Adrenal gland (tissue), 5 donors: Measurements from ENCODE around the gene GPNMB.

Experiments used
- POLR2A ChIP-seq, 2 donors: fragments of 450-650 bp; IDR thresholded peaks; one replicate each; pipeline ENCODE4 v1.6.1; 2017; ENCODE audit warnings: antibody characterized with exemption in 2 of 2, mild to moderate bottlenecking in 2 of 2, moderate library complexity in 1 of 2
- TF ChIP-seq, protein P1 (sequence below), 6 experiments: fragments of 450-650 bp in 4 of 6; fragments of 200-600 bp in 2 of 6; sonication (generic) in 1 of 6; IDR thresholded peaks; 1 replicate in 5 of 6; 2 replicates in 1 of 6; pipeline versions ENCODE4 v1.5.1 to v1.8.0; 2016 to 2021; ENCODE audit warnings: antibody characterized with exemption in 6 of 6, mild to moderate bottlenecking in 2 of 6, moderate library complexity in 1 of 6
- donor health status: DM: no; HTN: no; CAD: no.

DNA sequence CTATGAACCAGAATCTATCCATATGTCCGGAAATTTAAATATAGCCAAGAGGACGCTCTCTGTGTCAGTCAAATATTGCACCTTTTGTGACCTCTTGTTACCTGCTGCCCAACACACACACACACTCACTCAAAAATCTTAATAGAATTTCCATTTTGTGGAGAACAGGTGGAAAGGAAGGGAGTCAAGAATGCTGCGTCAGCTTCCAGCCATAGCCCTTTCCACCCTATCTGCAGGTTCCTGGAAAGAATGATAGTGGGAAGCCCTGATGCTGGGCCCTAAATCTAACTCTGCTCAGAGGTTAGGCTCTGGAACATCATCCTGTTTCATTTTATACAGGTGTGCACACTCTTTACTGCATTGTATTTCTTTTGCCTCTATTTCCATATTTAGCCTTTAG lies 9.6 kb upstream of the GPNMB start:
- TF ChIP-seq, protein P1, sequence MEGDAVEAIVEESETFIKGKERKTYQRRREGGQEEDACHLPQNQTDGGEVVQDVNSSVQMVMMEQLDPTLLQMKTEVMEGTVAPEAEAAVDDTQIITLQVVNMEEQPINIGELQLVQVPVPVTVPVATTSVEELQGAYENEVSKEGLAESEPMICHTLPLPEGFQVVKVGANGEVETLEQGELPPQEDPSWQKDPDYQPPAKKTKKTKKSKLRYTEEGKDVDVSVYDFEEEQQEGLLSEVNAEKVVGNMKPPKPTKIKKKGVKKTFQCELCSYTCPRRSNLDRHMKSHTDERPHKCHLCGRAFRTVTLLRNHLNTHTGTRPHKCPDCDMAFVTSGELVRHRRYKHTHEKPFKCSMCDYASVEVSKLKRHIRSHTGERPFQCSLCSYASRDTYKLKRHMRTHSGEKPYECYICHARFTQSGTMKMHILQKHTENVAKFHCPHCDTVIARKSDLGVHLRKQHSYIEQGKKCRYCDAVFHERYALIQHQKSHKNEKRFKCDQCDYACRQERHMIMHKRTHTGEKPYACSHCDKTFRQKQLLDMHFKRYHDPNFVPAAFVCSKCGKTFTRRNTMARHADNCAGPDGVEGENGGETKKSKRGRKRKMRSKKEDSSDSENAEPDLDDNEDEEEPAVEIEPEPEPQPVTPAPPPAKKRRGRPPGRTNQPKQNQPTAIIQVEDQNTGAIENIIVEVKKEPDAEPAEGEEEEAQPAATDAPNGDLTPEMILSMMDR (IDR thresholded peaks at IDR 0.05), result no peak
- no peak for TF ChIP-seq POLR2A (IDR thresholded peaks at IDR 0.05)
